H1 (cell line): ENCODE results near the gene GNAO1. TPM values are rescaled to one million over a fixed set of nuclear protein-coding genes. Genes with fewer than 3 reads are reported as not detected.

ENCODE experiments used
- CTCF ChIA-PET: fragments of 300-600 bp; sonication (Branson Sonifier 250); formaldehyde crosslinking; loops from one replicate; lab custom pipeline; 2021; ENCODE audit not compliant: partially characterized antibody; lab: Charles Lee
- POLR2A ChIA-PET: fragments of 300-600 bp; sonication (Branson Sonifier 250); formaldehyde crosslinking; loops from one replicate; lab custom pipeline; 2021; ENCODE audit warnings: inconsistent platforms; ENCODE audit not compliant: partially characterized antibody; lab: Charles Lee
- DNase-seq, 2 experiments: peaks; one replicate each; pipeline versions ENCODE4 v3.0.0 to v3.0.0-alpha.2; 2010 to 2022; ENCODE audit warnings: low spot score in 2 of 2, low read depth in 1 of 2, mixed read lengths in 1 of 2
- FAIRE-seq: peaks from 2 replicates; lab custom pipeline; 2011; peaks lifted over from hg19 to GRCh38; lab: Jason Lieb, UNC
- H2AFZ ChIP-seq: 2 replicates; pipeline ENCODE4 v1.8.1; 2012; ENCODE audit warnings: low read length, inconsistent platforms
- H2AK5ac ChIP-seq: 2 replicates; pipeline ENCODE4 v1.6.1; 2013; ENCODE audit warnings: low read depth, low read length
- H2BK120ac ChIP-seq: replicated peaks from 2 replicates; pipeline ENCODE3; 2013; ENCODE audit warnings: low read depth, low read length, inconsistent platforms
- H2BK12ac ChIP-seq: 2 replicates; pipeline ENCODE4 v1.6.1; 2013; ENCODE audit warnings: low read depth, low read length
- H2BK15ac ChIP-seq: 2 replicates; pipeline ENCODE4 v1.6.1; 2013; ENCODE audit warnings: low read length
- H2BK20ac ChIP-seq: 2 replicates; pipeline ENCODE4 v1.6.1; 2013; ENCODE audit warnings: low read length
- H2BK5ac ChIP-seq: 2 replicates; pipeline ENCODE4 v1.6.1; 2013; ENCODE audit warnings: low read depth, low read length
- H3K14ac ChIP-seq: 2 replicates; pipeline ENCODE4 v1.6.1; 2013; ENCODE audit warnings: inconsistent platforms; ENCODE audit not compliant: insufficient read length
- H3K18ac ChIP-seq: 2 replicates; pipeline ENCODE4 v1.6.1; 2013; ENCODE audit warnings: low read length; ENCODE audit errors: extremely low read depth
- H3K23ac ChIP-seq: 2 replicates; pipeline ENCODE4 v1.6.1; 2013; ENCODE audit warnings: inconsistent platforms; ENCODE audit not compliant: insufficient read length
- H3K23me2 ChIP-seq: 2 replicates; pipeline ENCODE4 v1.6.1; 2013; ENCODE audit warnings: low read depth, low read length
- H3K27ac ChIP-seq: 2 replicates; pipeline ENCODE4 v1.6.1; 2011; ENCODE audit warnings: low read depth, low read length, inconsistent platforms
- H3K27me3 ChIP-seq, 4 experiments: replicated peaks in 1 of 4; 1 replicate in 1 of 4; 2 replicates in 3 of 4; pipeline versions ENCODE4 v1.6.1 to v1.8.1; 2011 to 2013; ENCODE audit warnings: low read length in 3 of 4, mild to moderate bottlenecking in 3 of 4, inconsistent platforms in 2 of 4, mixed read lengths in 2 of 4, moderate library complexity in 1 of 4; ENCODE audit not compliant: control insufficient read depth in 3 of 4, insufficient read depth in 3 of 4; ENCODE audit errors: extremely low read depth in 1 of 4
- H3K36me3 ChIP-seq, 4 experiments: 2 replicates each; pipeline versions ENCODE4 v1.6.1 to v1.8.1; 2011 to 2013; ENCODE audit warnings: mild to moderate bottlenecking in 4 of 4, low read length in 3 of 4, moderate library complexity in 2 of 4, control low read depth in 1 of 4, inconsistent platforms in 1 of 4; ENCODE audit not compliant: insufficient read depth in 4 of 4, control insufficient read depth in 2 of 4
- H3K4ac ChIP-seq: replicated peaks from 2 replicates; pipeline ENCODE3; 2013; ENCODE audit warnings: low read length, low read depth, mixed read lengths, inconsistent platforms; ENCODE audit not compliant: insufficient read length
- H3K4me1 ChIP-seq, 4 experiments: replicated peaks in 1 of 4; 1 replicate in 1 of 4; 2 replicates in 3 of 4; pipeline versions ENCODE4 v1.6.1 to v1.8.1; 2011 to 2013; ENCODE audit warnings: low read length in 3 of 4, inconsistent platforms in 2 of 4, mixed read lengths in 1 of 4; ENCODE audit not compliant: insufficient read depth in 4 of 4, control insufficient read depth in 3 of 4
- H3K4me2 ChIP-seq, 2 experiments: 2 replicates each; pipeline versions ENCODE4 v1.6.1 to v1.8.1; 2011 to 2013; ENCODE audit warnings: low read depth in 2 of 2, low read length in 2 of 2, control low read depth in 1 of 2, inconsistent platforms in 1 of 2, mild to moderate bottlenecking in 1 of 2; ENCODE audit not compliant: insufficient read depth in 1 of 2
- H3K4me3 ChIP-seq, 4 experiments: fragments of 200-600, 300-600 bp in 1 of 4; sonication (generic), shearing (Covaris generic), sonication (Bioruptor Twin) in 1 of 4; 2 replicates each; pipeline versions ENCODE4 v1.5.1 to v1.8.1; 2011 to 2016; ENCODE audit warnings: low read length in 4 of 4, low read depth in 3 of 4, control low read depth in 2 of 4, inconsistent platforms in 2 of 4, mild to moderate bottlenecking in 2 of 4, mixed read lengths in 1 of 4, moderate library complexity in 1 of 4; ENCODE audit not compliant: insufficient read depth in 2 of 4; ENCODE audit errors: extremely low read depth in 1 of 4
- H3K56ac ChIP-seq: replicated peaks from 2 replicates; pipeline ENCODE3; 2013; ENCODE audit warnings: low read depth, mild to moderate bottlenecking, mixed read lengths, low read length, inconsistent platforms; ENCODE audit not compliant: insufficient read length
- H3K79me1 ChIP-seq: 2 replicates; pipeline ENCODE4 v1.6.1; 2013; ENCODE audit warnings: low read depth, low read length, control low read depth
- H3K79me2 ChIP-seq, 2 experiments: 2 replicates each; pipeline versions ENCODE4 v1.6.1 to v1.8.1; 2012 to 2013; ENCODE audit warnings: low read length in 2 of 2, mild to moderate bottlenecking in 2 of 2, inconsistent platforms in 1 of 2; ENCODE audit not compliant: insufficient read depth in 2 of 2, control insufficient read depth in 1 of 2
- H3K9ac ChIP-seq, 4 experiments: replicated peaks in 1 of 4; 1 replicate in 1 of 4; 2 replicates in 3 of 4; pipeline versions ENCODE4 v1.6.1 to v1.8.1; 2011 to 2013; ENCODE audit warnings: low read depth in 3 of 4, low read length in 3 of 4, control low read depth in 2 of 4, mild to moderate bottlenecking in 2 of 4, moderate library complexity in 2 of 4, inconsistent platforms in 1 of 4; ENCODE audit errors: extremely low read depth in 1 of 4
- H3K9me3 ChIP-seq, 2 experiments: 2 replicates each; pipeline versions ENCODE4 v1.6.1 to v1.8.1; 2012 to 2013; ENCODE audit warnings: mild to moderate bottlenecking in 2 of 2, moderate library complexity in 2 of 2, control low read depth in 1 of 2, inconsistent platforms in 1 of 2, low read depth in 1 of 2, low read length in 1 of 2, mixed read lengths in 1 of 2; ENCODE audit not compliant: insufficient read depth in 2 of 2
- H4K20me1 ChIP-seq, 2 experiments: replicated peaks in 1 of 2; 2 replicates each; pipeline versions ENCODE3 to v1.8.1; 2011 to 2013; ENCODE audit warnings: inconsistent platforms in 2 of 2, low read length in 2 of 2, mild to moderate bottlenecking in 1 of 2; ENCODE audit not compliant: insufficient read depth in 2 of 2, control insufficient read depth in 1 of 2
- H4K5ac ChIP-seq: 2 replicates; pipeline ENCODE4 v1.6.1; 2013; ENCODE audit warnings: low read length, low read depth, mixed read lengths, inconsistent platforms; ENCODE audit not compliant: insufficient read length
- H4K8ac ChIP-seq: 2 replicates; pipeline ENCODE4 v1.8.0; 2013; ENCODE audit warnings: mild to moderate bottlenecking, moderate library complexity, low read length, inconsistent platforms; ENCODE audit not compliant: insufficient read depth; ENCODE audit errors: extremely low read depth
- H4K91ac ChIP-seq: replicated peaks from 2 replicates; pipeline ENCODE3; 2013; ENCODE audit warnings: low read length, mixed read lengths, inconsistent platforms; ENCODE audit not compliant: insufficient read length
- CBX5 ChIP-seq: fragments of 300-800, 300-1000 bp; sonication (generic); IDR thresholded peaks from 2 replicates; pipeline ENCODE4 v1.7.1; 2016; ENCODE audit warnings: antibody characterized with exemption, low read length, low read depth
- FOSL1 ChIP-seq: IDR thresholded peaks from 2 replicates; pipeline ENCODE4 v1.6.1; 2011; ENCODE audit warnings: mild to moderate bottlenecking, low read depth, low read length, moderate library complexity; ENCODE audit not compliant: insufficient read depth
- JUND ChIP-seq: IDR thresholded peaks from 2 replicates; pipeline ENCODE4 v1.6.1; 2011; ENCODE audit warnings: mild to moderate bottlenecking, improper control_type of control experiment, low read length
- KDM5A ChIP-seq: fragments of 200-600 bp; IDR thresholded peaks from 2 replicates; pipeline ENCODE4 v1.7.1; 2012; ENCODE audit warnings: mild to moderate bottlenecking, low read length, inconsistent platforms, mixed read lengths
- PHF8 ChIP-seq: fragments of 200-600 bp; sonication (generic); conservative IDR thresholded peaks from 2 replicates; pipeline ENCODE4 v1.7.1; 2012; ENCODE audit warnings: low read depth, mild to moderate bottlenecking, inconsistent platforms, low read length, moderate library complexity
- POU5F1 ChIP-seq: IDR thresholded peaks from 2 replicates; pipeline ENCODE4 v1.6.1; 2011; ENCODE audit warnings: low read depth, mild to moderate bottlenecking, low read length, moderate library complexity
- SIX5 ChIP-seq: IDR thresholded peaks from 2 replicates; pipeline ENCODE4 v1.6.1; 2011; ENCODE audit warnings: mild to moderate bottlenecking, low read depth, low read length
- SP1 ChIP-seq: IDR thresholded peaks from 2 replicates; pipeline ENCODE4 v1.6.1; 2011; ENCODE audit warnings: low read depth, low read length
- WGBS, 2 experiments: shearing (Covaris generic) in 1 of 2; methylation state at CpG; one replicate each; pipeline versions ENCODE4 v1.1.6 to v1.1.7; 2013 to 2015; ENCODE audit warnings: low lambda C conversion rate in 2 of 2, mixed read lengths in 2 of 2, inconsistent platforms in 1 of 2, low coverage in 1 of 2, missing lambda C conversion rate in 1 of 2; ENCODE audit not compliant: insufficient replicate concordance in 2 of 2, insufficient coverage in 1 of 2, insufficient read length in 1 of 2; ENCODE audit errors: extremely low coverage in 1 of 2, missing lambda C conversion rate in 1 of 2; 5-methylcytosine and 5-hydroxymethylcytosine counted together
- polyA plus RNA-seq, 7 experiments: library from polyadenylated mRNA; depleted of rRNA in 3 of 7; stranded (reverse) in 5 of 7; unstranded in 2 of 7; fragments of >200 nt in 5 of 7; fragments of 200-250 nt in 2 of 7; gene quantifications; 1 replicate in 5 of 7; 2 replicates in 1 of 7; 4 replicates in 1 of 7; pipeline versions ENCODE4 v1.2.1 to v1.2.3, GENCODE V29; 2011 to 2013; ENCODE audit warnings: missing spikeins in 2 of 7, mixed read lengths in 2 of 7
- total RNA-seq: library from RNA; stranded (reverse); fragmentation: NEBNext Ultra II Directional; extraction: Animal tissue kit (Norgen Biotek cat#: 25700); gene quantifications from 2 replicates; pipeline ENCODE4 v1.2.1, GENCODE V29; 2021
- TF ChIP-seq, protein P1 (sequence below): IDR thresholded peaks from 2 replicates; pipeline ENCODE4 v1.6.1; 2012; ENCODE audit warnings: low read length, inconsistent platforms

GNAO1 gene
- total and polyA plus RNA-seq, 2 of the 8 experiments (the other 6 are each of a cell fraction or from before 2014, with no cell fraction given): 6.7 to 34.4 TPM

DNA sequence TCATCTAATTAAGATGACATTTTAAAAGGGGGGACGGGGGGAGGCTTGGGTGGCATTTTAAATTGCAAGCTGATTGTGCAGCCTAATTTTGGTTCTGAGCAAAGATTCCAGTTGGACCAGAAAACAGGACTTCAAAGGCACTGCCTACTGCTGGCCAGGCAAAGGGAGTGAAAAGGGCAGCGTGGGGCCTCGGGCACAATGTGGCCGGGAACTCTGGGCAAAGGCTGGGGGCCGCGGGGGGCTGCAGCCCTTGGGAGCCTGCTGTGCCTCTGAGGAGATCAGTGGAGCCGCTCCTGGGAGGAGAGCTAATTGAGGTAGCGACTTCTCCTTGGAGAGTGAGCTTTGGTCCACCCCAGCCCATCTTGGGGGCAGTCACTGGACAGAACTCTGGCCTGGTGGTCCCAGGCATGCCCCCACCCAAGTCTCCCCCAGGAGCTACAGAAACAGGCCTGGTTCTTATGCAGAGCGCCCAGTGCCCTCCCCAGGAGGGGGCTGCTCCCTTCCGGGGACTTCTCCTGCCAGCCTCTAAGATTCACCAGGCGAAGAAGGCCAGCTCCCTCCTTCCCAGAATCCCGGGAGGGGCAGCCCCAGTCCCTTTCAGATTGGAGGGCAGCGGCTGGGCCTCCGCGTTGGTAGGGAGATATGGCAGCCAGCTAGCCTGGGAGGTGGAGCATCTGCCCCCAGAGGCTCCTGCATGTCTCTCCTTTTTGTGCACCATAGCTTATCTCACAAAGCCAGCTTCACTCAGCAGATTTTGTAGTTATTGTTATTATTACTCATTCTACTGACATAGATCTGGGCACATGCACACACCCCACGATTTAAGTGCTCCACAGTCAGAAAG lies 115.6 kb downstream of the GNAO1 start:
- H3K4me1 ChIP-seq: peaks cover 3 to 6% (median 3%) of the 10 kb centered on the region in 4 experiments
- no peaks in the 10 kb centered on the region for H3K27me3 ChIP-seq
- H4K8ac ChIP-seq: no peak overlapping the region; the same call in 1 of the 2 replicates
- no peak overlapping the region; a peak in 1 of 8 replicates for H3K4me3 ChIP-seq
- no peaks in the 10 kb centered on the region for H3K79me1 ChIP-seq
- H3K79me2 ChIP-seq: no peaks in the 10 kb centered on the region
- FAIRE-seq: no peak
- H4K91ac ChIP-seq: no peak overlapping the region
- H3K18ac ChIP-seq: no peak overlapping the region
- H2BK20ac ChIP-seq: no peak overlapping the region
- H3K4ac ChIP-seq: no peak overlapping the region
- no peak for DNase-seq
- H2AFZ ChIP-seq: no peak overlapping the region
- no peak overlapping the region for H3K9ac ChIP-seq
- POLR2A ChIA-PET: interaction anchor here (0.8 to 1.5 kb wide), 3 partner anchors 11 to 61 kb away, joined by 3 to 5 read pairs (median 3); no protein-coding TSS in a partner anchor
- H3K56ac ChIP-seq: no peak overlapping the region
- H4K20me1 ChIP-seq: peaks cover 0 to 1% of the 10 kb centered on the region in 2 experiments
- H2BK12ac ChIP-seq: no peak overlapping the region
- no peak overlapping the region for H2AK5ac ChIP-seq
- no peaks in the 10 kb centered on the region for H3K36me3 ChIP-seq
- 90% methylated on average over 13 of the region's 16 CpGs; no CpG with 5 or more reads in 1 of the 2 experiments for WGBS, 2 experiments
- H3K4me2 ChIP-seq: no peak overlapping the region
- CTCF ChIA-PET: interaction anchor here (0.6 to 6.7 kb wide), 9 partner anchors 9 to 1493 kb away, joined by 3 to 43 read pairs (median 5); no protein-coding TSS in a partner anchor
- no peaks in the 10 kb centered on the region for H3K23me2 ChIP-seq
- no peak overlapping the region for H3K14ac ChIP-seq
- H2BK5ac ChIP-seq: no peak overlapping the region
- no peak overlapping the region for H2BK15ac ChIP-seq
- no peak for TF ChIP-seq PHF8
- no peak for TF ChIP-seq SP1
- no peak for TF ChIP-seq CBX5
- no peak for TF ChIP-seq SIX5
- no peak for TF ChIP-seq JUND
- no peak for TF ChIP-seq FOSL1
- TF ChIP-seq, protein P1, sequence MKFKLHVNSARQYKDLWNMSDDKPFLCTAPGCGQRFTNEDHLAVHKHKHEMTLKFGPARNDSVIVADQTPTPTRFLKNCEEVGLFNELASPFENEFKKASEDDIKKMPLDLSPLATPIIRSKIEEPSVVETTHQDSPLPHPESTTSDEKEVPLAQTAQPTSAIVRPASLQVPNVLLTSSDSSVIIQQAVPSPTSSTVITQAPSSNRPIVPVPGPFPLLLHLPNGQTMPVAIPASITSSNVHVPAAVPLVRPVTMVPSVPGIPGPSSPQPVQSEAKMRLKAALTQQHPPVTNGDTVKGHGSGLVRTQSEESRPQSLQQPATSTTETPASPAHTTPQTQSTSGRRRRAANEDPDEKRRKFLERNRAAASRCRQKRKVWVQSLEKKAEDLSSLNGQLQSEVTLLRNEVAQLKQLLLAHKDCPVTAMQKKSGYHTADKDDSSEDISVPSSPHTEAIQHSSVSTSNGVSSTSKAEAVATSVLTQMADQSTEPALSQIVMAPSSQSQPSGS: no peak
- TF ChIP-seq POU5F1: no peak
- TF ChIP-seq KDM5A: no peak
- TF ChIP-seq, all 59 proteins: peak for 0
- no peak overlapping the region for H4K5ac ChIP-seq
- no peaks in the 10 kb centered on the region for H3K9me3 ChIP-seq
- no peak overlapping the region for H3K27ac ChIP-seq
- H2BK120ac ChIP-seq: no peak overlapping the region
- H3K23ac ChIP-seq: no peak overlapping the region
